HK-2 (cell line): Measurements from ENCODE around the gene OR7G1.

Experiments
- DNase-seq: peaks from one replicate; pipeline ENCODE4 v3.0.0-alpha.2; 2018; ENCODE audit not compliant: unreplicated experiment

The OR7G1 gene, protein sequence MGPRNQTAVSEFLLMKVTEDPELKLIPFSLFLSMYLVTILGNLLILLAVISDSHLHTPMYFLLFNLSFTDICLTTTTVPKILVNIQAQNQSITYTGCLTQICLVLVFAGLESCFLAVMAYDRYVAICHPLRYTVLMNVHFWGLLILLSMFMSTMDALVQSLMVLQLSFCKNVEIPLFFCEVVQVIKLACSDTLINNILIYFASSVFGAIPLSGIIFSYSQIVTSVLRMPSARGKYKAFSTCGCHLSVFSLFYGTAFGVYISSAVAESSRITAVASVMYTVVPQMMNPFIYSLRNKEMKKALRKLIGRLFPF

DNA sequence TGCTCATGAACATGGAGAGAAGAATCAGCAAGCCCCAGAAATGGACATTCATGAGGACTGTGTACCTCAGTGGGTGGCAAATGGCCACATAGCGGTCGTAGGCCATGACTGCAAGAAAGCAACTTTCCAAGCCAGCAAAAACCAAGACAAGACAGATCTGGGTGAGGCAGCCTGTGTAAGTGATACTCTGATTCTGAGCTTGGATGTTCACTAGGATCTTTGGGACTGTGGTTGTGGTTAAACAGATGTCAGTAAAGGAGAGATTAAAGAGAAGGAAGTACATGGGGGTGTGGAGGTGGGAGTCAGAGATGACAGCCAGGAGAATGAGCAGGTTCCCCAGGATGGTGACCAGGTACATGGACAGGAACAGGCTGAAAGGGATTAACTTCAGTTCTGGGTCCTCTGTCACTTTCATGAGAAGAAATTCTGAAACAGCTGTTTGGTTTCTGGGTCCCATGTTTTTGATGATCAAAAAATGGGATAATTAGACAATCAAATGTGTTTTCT is at the start of gene OR7G1:
TSS of gene OR7G1 (minus strand) at position 457 of the 507 bp plus-strand sequence. CDS start at position 457, 0 bp downstream.
- DNase-seq, result no peak

DNA sequence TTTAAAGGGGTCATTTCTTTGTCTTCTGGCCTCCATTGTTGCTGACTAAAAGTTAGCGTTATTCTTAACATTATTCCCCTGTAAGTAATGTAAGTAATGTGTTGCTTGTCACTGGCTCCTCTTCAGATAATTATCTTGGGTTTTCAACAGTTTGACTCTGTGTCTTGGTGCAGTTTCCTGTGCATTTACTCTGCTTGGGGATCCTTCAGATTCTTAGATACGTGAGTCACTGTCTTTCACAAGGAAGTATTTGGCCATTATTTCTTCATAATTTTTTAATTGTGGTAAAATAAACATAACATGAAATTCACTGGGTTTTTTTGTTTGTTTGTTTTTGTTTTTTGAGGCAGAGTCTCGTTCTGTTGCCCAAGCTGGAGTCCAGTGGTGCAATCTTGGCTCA is 49.7 kb upstream of the OR7G1 start:
- no peak for DNase-seq

DNA sequence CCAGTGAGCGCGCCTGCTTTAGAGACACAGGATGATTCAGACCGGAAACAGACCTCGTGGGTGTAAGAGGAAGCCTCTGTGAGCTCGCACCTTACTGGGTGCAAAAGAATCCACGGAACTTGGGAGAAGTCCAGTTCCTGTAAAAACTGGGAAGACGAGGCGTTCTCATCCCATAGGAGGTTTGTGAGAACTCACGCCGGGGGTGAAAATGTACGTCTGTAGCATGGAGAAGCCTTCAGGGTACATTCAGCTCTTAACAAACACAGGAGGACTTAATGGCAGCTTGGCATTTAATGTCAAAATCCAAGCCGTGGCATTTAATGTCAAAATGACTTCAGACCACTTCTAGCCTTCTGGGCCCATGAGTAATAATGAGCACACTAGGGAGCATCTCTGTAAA is 45.9 kb upstream of the OR7G1 start:
- no peak for DNase-seq

DNA sequence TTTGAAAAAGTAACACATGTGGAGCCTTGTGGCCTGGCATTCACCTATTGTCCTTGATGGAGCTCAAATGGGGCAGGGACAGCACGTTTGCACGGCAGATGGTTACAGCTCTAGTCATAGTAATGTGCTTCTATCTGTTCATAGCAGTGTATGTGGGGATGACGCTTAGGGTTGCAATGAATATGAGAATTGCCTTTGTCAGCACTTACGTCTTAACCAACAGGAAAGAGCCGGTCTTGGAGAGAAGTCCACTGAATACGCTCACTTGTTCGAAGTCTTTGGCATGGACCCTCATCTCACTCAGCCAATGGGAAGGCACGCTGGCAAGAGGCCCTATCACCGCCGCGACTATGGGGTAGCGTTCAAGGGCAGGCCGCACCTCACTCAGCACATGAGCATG is 44.3 kb upstream of the OR7G1 start:
- DNase-seq, result no peak

DNA sequence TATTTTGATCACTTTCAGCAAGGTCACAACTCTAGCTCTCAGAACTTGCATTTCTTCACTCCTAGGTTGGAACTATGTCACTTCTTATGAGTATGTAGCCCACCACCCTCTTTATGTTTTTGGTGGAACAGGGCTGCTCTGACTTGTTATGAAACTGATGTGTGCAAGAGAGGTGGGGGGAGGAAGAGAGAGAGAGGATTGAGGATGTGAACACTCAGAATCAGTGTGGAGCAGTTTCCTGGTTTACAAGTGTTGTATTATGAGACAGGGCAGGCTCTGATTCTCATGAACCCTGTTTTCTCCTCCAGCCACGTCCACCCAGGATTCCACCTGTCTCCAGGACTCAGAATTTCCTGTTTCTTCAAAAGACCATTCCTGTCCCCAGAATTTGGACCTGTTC is 40.7 kb upstream of the OR7G1 start:
- DNase-seq, result no peak

DNA sequence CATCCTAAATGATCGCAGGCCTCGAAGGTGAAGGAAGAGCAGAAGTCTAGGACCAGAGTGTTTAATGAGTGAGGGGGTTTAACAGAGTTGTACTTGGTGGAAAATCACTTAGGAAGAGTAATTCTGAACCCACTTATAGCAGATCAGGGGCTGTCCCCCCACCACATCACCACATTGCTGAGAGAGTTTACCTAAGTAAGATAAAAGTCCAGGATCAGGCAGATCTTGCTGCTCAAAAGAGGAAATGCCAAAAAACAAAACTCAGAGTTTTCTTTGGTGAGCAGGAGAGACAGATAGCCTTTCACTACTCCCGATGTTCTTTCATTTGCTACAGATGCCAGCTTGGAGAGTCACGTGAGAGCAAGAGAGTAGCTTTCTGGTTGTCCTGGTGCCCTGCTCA is 40.0 kb upstream of the OR7G1 start:
- no peak for DNase-seq

DNA sequence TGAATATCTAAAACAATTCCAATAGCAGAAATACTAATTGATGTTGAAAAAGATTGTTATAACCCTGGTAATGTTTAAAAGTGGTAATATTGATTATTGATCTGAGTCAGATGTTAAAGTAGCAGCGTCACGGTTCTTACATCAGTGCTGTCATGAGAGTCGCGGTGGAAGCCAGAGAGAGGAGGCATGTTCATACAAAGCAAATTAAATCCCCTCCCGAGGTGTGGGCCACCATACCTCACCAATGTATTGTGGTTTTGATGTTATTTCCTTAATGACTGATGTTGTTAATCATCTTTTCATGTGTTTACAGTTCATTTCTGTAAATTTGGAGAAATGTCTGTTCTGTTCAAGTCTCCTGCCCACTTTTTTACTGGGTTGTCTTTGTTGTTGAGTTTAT is 35.8 kb upstream of the OR7G1 start:
- DNase-seq, result no peak

DNA sequence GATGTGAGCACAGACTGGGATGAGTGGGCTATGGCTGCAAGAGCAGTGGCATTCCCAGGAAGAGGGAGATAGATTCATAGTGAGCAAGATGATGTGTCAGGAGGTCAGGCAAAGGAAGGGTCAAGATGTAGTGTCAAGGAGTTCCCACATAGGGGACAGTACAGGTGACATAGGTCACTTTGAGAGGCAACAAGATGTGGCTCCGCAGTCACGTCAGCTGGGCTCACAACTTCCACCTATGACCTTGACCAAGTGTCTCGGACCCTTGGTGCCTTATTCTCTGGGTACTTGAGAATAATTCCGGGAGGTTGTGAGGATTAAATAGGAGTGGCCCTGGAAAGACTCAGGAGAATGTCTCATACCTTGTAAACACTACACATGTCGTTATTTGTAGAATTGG is 35.1 kb upstream of the OR7G1 start:
- DNase-seq, result no peak

DNA sequence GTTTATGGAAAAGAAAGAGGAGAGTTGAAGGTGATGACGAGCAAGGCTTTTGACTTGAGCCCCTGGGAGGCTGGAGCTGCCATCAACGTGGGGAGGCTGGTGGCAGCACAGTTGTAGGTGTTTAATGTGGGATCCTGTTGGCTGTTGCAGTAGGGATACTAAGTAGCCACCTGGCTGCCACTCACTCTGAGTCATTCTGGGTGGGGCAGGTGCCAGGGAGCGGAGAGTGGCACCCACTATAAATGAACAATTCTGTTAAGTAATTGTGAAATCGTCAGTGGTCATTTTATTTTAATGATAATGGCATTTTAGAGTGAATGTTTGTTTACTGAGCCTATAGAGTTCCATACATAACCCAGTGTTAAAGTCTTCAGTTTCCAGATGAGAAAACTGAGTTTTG is 34.4 kb upstream of the OR7G1 start:
- DNase-seq, result no peak

DNA sequence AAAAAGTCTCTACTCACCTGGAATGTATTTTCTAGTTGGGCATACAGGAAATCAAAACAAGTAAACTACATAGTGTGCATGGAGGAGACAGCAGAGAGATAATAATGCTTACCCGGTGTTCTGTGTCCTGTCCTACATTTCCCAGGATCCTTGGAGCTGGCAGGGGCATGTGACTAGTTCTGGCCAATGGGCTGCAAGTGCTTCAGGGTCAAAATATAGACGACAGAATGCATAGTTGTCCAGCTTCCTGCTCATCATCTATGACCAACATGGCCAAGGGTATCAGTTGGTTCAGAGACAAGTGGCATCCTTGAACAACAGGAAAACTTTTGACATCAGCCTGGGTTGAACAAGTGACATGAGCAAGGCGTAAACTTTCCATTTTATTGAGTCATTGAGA is 33.1 kb upstream of the OR7G1 start:
- DNase-seq, result no peak

DNA sequence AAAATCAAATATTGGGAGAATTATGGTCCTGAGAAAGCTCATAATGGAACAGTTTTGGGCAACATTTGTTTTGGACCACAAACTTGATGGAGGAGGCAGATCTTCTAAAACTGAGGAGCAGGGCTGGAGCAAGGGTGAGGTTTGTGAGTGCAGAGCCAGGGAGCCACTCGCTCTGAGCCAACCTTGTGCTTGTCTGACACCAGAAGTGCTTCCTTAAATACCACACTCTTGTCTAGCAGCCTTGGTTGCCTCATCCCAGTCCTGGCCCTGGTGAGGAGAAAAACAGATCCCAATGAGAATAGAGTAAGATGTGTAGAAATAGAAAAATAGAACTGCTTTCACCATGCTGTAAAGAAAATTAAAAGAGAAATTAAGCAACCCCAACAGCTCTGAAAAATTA is 31.3 kb upstream of the OR7G1 start:
- DNase-seq, result no peak

DNA sequence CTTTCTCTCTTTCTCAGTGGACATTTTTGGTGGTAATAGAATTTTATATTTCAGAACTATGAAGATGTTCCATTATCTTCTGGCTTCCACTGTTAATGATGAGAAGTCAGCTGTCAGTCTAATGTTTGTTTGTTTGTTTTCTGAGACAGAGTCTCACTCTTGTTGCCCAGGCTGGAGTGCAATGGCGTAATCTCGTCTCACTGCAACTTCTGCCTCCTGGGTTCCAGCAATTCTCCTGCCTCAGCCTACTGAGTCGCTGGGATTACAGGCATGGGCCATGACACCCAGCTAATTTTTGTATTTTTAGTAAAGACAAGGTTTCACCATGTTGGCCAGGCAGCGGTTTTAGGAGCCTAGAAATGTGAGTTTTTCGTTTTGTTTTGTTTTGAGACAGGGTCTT is 29.4 kb upstream of the OR7G1 start:
- no peak for DNase-seq

DNA sequence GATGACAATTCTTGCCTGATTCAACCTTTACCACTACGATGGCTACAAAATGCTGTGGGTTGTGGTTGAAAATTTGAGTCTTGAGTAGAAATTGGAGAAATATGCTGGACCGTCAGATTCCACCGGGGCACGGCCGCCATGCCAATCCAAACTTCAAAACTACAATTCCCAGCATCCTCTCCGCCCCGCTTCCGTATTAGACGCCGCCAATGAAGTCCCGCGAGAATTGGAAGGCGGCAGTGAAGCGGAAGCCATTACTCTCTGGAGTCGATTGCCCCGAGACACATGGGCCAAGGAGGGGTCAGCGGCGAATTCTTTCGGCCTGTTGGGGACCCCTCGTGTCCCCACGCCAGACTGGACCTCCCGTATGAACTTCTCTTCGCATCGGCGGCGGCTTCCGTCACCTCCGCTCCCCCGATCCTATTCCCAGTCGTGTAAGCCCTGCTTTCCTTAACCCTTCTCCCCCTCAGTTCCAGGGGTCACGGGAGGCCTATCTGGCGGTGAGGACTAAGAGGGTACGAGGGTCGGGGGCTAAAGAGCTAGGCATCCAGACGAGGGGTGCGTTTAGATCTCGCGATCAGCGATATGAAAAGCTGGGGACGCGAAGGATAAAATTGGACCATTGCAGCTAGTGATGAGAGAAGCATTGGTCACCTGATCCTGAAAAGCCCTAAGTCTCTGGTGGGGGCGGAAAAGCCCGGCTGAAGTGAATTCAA is 24.8 kb upstream of the OR7G1 start, which contains the start of gene ZNF317:
TSS of gene ZNF317 (plus strand) at position 239 of the 716 bp plus-strand sequence. CDS start 15,620 bp downstream, outside the sequence.
- peak; percentile 85 for DNase-seq

DNA sequence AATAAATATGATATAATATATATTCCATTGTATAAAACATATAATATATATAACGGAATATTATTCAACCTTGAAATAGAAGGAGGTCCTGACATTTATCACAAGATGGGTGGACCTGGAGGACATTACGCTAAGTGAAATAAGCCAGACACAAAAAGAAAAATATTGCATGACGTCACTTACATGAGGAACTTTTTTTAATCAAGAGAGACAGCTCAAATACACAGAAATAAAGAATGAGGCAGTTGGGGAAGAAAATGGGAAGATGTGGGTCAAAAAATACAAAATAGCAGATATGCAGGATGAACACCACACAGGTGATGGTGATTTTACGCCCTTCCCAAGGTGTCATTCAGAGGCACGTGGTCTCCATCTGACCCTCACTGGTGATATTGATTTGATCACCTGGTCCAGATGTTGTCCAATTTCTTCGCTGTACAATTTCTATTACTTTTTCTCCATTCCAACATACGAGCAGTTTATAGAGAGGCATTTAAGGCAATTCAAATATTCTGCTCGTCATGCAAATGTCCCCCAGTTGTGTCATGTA is 24.1 kb upstream of the OR7G1 start:
- no peak for DNase-seq

DNA sequence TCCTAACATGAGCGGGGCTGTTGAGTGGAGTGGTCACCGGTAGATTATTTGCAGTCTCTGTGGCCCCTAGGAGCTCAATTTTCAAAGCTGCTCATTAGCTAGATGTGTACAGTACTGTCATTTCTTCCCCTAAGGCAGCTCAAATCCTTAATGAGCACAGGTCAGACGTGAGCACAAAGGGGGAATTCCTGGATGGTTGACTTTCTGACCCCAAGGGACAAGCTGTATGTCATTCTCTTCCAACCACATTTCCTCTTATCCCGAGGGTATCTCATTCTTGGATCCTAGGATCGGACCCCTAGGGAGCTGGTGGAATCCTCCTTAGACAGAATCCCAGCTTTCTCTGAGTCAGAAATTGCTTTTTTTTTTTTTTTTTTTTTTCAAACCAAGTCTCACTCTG is 16.9 kb upstream of the OR7G1 start:
- DNase-seq, result no peak

DNA sequence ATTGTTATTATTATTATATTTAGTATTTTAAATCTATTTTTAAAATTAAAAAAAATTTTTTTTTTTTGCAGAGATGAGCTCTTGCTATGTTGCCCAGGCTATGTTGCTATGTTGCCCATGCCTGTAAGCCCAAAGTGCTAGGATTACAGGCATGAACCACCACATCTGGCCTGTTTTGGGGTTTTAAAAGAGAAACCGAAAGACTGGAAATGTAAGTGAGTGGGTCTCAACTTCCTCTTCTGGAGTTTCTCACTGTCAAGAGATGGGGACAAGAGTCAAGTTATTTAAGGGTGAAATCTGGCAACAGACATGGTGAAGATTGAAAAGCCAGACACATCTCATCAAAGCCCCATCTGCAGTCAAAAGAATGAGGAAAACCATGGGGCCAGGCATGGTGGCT is 15.4 kb upstream of the OR7G1 start:
- DNase-seq, result no peak

DNA sequence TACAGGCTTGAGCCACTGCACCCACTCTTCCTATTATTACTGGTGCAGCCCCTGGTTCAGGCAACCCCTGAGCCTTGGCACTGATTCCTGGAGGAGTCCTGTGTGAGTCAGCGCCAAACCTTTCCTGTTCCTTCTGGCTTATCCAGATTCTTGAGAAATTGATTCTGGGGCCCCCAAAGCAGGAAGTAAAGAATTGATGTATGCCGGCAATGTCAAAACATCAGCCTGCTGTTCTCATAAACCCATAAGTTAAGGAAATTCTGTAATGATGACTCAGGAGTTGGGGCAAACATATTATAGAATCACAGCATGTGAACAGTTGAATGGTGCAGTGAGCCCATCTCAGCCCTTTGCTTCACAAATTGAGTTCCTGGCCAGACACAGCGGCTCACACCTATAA is 12.6 kb upstream of the OR7G1 start:
- DNase-seq, result no peak

DNA sequence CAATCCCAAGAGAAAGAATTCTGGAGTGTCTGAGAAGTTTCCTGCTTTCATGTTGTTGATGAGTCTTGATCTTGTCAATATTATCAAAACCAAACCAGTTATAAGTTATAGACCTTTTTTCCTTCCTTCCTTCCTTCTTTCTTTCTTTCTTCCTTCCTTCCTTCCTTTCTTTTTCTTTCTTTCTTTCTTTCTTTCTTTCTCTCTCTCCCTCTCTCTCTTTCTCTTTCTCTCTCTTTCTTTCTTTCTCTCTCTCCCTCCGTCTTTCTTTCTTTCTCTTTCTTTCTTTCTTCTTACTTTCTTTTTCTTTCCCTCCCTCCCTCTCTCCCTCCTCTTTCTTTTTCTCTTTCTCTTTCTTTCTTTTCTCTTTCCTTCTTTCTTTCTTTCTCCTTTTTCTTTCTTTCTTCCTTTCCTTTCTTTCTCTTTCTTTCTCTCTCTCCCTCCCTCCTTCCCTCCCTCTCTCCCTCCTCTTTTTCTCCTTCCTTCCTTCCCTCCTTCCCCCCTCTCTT is 11.4 kb upstream of the OR7G1 start, which contains the start of gene OR7G3:
TSS of gene OR7G3 (minus strand) at position 51 of the 506 bp plus-strand sequence. CDS start at position 51, 0 bp downstream.
- no peak for DNase-seq

DNA sequence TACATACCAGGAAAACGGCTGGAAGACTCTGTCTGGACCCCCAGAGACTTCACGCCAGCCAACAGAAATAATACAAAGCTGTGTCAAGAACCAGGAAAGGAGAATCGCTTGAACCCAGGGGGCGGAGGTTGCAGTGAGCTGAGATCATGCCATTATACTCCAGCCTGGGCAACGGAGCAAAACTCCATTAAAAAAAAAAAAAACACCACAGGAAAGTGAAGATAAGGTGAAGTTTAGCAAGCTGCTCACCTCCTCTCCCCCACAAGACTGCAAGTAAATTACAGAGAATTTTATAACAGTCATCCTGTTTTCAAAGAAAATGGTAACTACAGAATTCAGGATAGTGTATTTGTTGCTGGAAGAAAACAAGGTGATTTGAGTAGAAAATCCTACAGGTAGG is 984 bp upstream of the OR7G1 start:
- DNase-seq, result no peak

DNA sequence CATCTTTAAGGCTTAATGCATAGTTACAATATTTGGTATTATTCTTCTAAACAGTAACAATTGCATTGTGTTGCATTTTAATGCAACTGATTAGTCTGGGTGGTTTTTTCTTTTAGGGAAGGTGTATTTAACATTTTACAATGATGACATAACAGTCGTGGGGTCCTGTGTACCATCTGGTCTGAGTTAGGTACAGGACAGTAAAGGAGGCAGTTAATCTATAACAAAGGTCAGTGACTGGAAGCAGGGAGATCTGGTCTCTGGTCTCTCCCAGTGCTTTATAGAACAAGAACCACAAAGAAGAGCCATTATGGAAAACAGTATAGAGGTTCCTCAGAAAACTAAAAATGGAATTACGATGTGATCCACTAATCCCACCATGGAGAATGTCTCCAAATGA is 5.6 kb downstream of the OR7G1 start:
- DNase-seq, result no peak

DNA sequence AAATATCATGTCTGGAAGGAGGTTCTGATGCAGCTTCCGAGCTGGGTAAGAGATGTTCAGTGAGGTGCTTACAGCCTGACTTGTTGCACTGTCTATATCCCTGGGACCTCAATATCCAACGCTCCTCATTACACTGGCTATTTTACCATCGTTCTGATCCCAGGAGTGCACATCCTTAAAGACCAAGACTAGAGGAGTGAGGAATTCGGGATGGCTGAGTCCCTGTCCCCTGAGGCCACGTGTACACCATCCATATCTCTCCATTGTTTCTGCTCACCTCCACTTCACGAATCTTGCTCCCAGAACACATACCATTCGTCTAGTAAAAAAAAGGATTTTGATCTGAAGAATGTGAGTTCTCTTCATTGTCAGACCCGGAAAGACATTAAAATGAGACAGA is 8.2 kb downstream of the OR7G1 start, which contains the start of gene OR7G2:
TSS of gene OR7G2 (minus strand) at position 101 of the 400 bp plus-strand sequence. CDS start 4,232 bp downstream, outside the sequence.
- no peak for DNase-seq

DNA sequence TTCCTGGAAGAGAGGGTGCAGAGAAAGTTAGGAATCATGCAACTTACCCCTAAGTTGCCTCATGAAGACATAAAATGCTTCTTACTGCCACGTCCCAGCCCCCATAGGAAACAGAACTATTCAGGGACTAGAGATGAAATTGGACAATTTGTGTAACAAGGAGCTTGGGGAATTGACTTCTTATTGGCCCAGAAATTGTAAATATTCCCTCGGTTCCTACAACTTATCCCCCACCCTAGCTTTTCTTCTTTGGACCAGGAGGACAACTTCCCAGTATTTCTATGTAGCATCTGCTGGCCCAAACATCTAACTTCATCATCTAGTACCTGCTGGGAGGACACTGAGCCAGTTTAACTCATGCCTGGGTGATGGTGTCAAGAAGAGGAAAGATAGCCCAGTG is 28.8 kb downstream of the OR7G1 start, which contains the start of gene OR1M1:
TSS of gene OR1M1 (plus strand) at position 301 of the 400 bp plus-strand sequence. CDS start 6,184 bp downstream, outside the sequence.
- DNase-seq, result no peak
